ENCODE data around the gene EHD2.
"Not testable (repeated sequence)": the region's sequence is repeated elsewhere in the genome, so short reads cannot be mapped to it uniquely, and the experiment has no call there.

EHD2 gene

DNA sequence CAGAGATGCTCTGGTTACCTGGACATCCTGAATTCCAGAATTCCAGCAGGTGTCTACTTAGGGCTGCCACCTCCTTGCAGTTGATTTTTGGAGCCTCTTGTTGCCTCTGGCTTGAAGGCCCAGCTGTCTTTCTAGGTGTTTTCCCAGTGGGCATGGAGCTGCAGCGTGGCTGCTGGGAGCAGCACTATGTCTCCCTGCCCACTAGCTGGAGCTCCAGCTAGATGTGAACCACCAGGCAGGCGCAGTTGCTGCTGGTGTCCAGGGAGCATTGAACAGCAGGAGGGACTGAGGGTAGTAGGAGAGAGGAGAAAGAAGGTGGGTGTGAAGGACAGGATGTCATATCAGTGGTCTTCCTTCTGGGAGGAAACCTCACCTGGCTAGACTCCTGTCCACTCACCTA lies 55.4 kb downstream of the EHD2 start:
- TF ChIP-seq CTCF (IDR thresholded peaks at IDR 0.05; ENCODE audit: unreplicated experiment in 3 of 3): no peak
- peaks cover under 1% of the 10 kb centered on the region for H3K4me1 Mint-ChIP-seq
- H3K36me3 Mint-ChIP-seq (ENCODE audit: low read depth): no peaks in the 10 kb centered on the region
- peaks cover 9% of the 10 kb centered on the region for H3K27me3 Mint-ChIP-seq (ENCODE audit: low read depth)
- no peak overlapping the region for H3K27ac Mint-ChIP-seq
- no peak overlapping the region for H3K4me3 Mint-ChIP-seq
- H3K9me3 Mint-ChIP-seq: no peaks in the 10 kb centered on the region

GRCh38 chr19:47769534-47769933 lies 56.3 kb downstream of the EHD2 start:
- H3K36me3 Mint-ChIP-seq (ENCODE audit: low read depth): no peaks in the 10 kb centered on the region
- no peaks in the 10 kb centered on the region for H3K9me3 Mint-ChIP-seq
- H3K4me1 Mint-ChIP-seq: peaks cover 5% of the 10 kb centered on the region
- peaks cover 9% of the 10 kb centered on the region for H3K27me3 Mint-ChIP-seq (ENCODE audit: low read depth)
- TF ChIP-seq CTCF (IDR thresholded peaks at IDR 0.05; ENCODE audit: unreplicated experiment in 3 of 3): no peak
- H3K27ac Mint-ChIP-seq: no peak overlapping the region
- no peak overlapping the region for H3K4me3 Mint-ChIP-seq

DNA sequence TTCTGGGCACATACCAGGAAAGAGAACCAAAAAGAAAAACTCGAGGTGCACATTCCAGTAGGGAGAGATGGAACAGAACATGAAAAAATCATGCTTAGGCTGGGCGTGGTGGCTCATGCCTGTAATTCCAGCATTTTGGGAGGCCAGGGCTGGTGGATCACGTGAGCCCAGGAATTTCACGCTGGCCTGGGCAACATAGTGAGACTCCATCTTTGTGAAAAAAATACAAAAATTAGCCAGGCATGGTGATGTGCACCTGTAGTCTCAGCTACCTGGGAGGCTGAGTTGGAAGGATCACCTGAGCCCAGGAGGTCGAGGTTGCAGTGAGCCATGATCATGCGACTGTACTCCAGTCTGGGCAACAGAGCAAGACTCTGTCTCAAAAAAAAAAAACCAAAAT lies 58.1 kb downstream of the EHD2 start:
- not testable (repeated sequence) for H3K27me3 Mint-ChIP-seq (ENCODE audit: low read depth)

DNA sequence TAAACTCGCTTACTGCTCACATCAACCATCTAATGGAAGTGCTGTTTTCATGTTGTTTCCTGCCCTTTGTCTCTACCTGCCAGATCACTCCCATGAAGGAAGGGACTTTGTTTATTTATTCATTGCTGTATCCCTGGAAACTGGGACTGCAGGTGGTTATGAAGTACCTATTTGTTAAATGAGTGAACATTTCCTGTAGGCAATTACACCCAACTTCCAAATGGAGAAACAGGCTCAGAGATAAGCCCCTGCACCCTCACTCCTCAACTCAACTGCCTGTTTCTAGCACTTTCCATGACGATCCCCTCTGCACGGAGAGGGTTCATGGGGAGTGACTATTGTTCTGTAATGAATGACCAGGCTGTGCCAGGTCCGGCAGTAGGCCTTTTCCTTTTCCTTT lies 63.3 kb downstream of the EHD2 start:
- Mint-ChIP-seq H3K9me3 (no peaks in the 10 kb centered on the region), H3K27me3 (ENCODE audit: low read depth) (no peaks in the 10 kb centered on the region), H3K4me1 (peaks cover 24% of the 10 kb centered on the region), H3K4me3 (peak overlapping the region; percentile 52 to 69 (median 62)), H3K27ac (peak overlapping the region; percentile 6 to 59 (median 58)), H3K36me3 (ENCODE audit: low read depth) (peaks cover 9% of the 10 kb centered on the region)
- no peak for TF ChIP-seq CTCF (IDR thresholded peaks at IDR 0.05; ENCODE audit: unreplicated experiment in 3 of 3)

More for the DNA sequence above, 58.1 kb downstream of the EHD2 start:
- H3K36me3 Mint-ChIP-seq (ENCODE audit: low read depth); H3K4me3 Mint-ChIP-seq; H3K9me3 Mint-ChIP-seq; H3K27ac Mint-ChIP-seq; H3K4me1 Mint-ChIP-seq: not testable (repeated sequence)

GRCh38 chr19:47777245-47778048 lies 64.2 kb downstream of the EHD2 start:
- Mint-ChIP-seq H3K27ac (peak overlapping the region; percentile 96 to 100 (median 96)), H3K4me1 (peaks cover 33% of the 10 kb centered on the region), H3K36me3 (ENCODE audit: low read depth) (peaks cover 17% of the 10 kb centered on the region), H3K4me3 (peak overlapping the region; percentile 95 to 97 (median 95))
- H3K27me3 Mint-ChIP-seq (ENCODE audit: low read depth); H3K9me3 Mint-ChIP-seq: not testable (repeated sequence)

- Mint-ChIP-seq H3K9me3 (no peaks in the 10 kb centered on the region), H3K4me3 (peak within 1 kb of the TSS; percentile 95 to 97 (median 95))
Measured at GRCh38 chr19:47778049-47778953, 65.1 kb downstream of the EHD2 start, which contains the start of gene SELENOW. SELENOW (plus strand) TSS chr19:47778703; CDS start chr19:47778786, 83 bp downstream.

More at GRCh38 chr19:47778049-47778953, 65.1 kb downstream of the EHD2 start, which contains the start of gene SELENOW:
- H3K27ac Mint-ChIP-seq: peak within 1 kb of the TSS; percentile 96 to 100 (median 96)
- TF ChIP-seq CTCF (IDR thresholded peaks at IDR 0.05; ENCODE audit: unreplicated experiment in 3 of 3): no peak
- H3K27me3 Mint-ChIP-seq (ENCODE audit: low read depth): no peaks in the 10 kb centered on the region
- H3K4me1 Mint-ChIP-seq: peaks cover 37% of the 10 kb centered on the region
- H3K36me3 Mint-ChIP-seq (ENCODE audit: low read depth): peaks cover 23% of the 10 kb centered on the region

Data from nephron (organoid).